ENCODE measurements around the gene AKR1C2. TPM values are rescaled to one million over a fixed set of nuclear protein-coding genes. Genes with fewer than 3 reads are reported as not detected.
A peak's percentile ranks its signal among the peaks of the same experiment; 100 is the strongest.
"Not testable (repeated sequence)": the region's sequence is repeated elsewhere in the genome, so short reads cannot be mapped to it uniquely, and the experiment has no call there.

AKR1C2 gene
- total RNA-seq (2014; rRNA removed; shearing (Covaris generic)) (9.6 and 13.7 TPM in 2 replicates), polyA plus RNA-seq (2016; fragmentation: Nextera tagmentation; extraction: Ambion mirVana) (19.8 and 20.9 TPM in 2 replicates)

- H3K9me3 ChIP-seq (ENCODE audit: low read depth); in situ Hi-C loops (cut with MboI); H3K9me2 ChIP-seq (ENCODE audit: insufficient read depth); H3K36me3 ChIP-seq (ENCODE audit: low read depth); H3K27me3 ChIP-seq (replicated peaks; ENCODE audit: insufficient read depth); H3F3A ChIP-seq (ENCODE audit: insufficient read depth); H3K79me2 ChIP-seq (ENCODE audit: insufficient read depth); H4K20me1 ChIP-seq (ENCODE audit: insufficient read depth): not testable (repeated sequence)
- Histone ChIP-seq H3K4me3 (peak within 1 kb of the TSS; percentile 60), H2AFZ (peak within 1 kb of the TSS; percentile 81), H3K4me1 (ENCODE audit: insufficient read depth) (peaks cover 13% of the 10 kb centered on the region; the same call in 1 of the 2 replicates), H3K9ac (peak within 1 kb of the TSS; percentile 68), H3K4me2 (ENCODE audit: unreplicated experiment) (peak within 1 kb of the TSS; percentile 80), H3K27ac (peak within 1 kb of the TSS; percentile 57)
- peak; percentile 52 for DNase-seq
- WGBS, 2 experiments (ENCODE audit: low coverage in 1 of 2, low lambda C conversion rate in 2 of 2, missing lambda C conversion rate in 2 of 2) = 0 to 5% methylated on average over 7 to 9 of the region's 10 CpGs
Observed at GRCh38 chr10:5003127-5004029, at the start of gene AKR1C2. Gene AKR1C2, minus strand, starts transcription at chr10:5003857. Its CDS starts 22 bp downstream, at chr10:5003835.

DNA sequence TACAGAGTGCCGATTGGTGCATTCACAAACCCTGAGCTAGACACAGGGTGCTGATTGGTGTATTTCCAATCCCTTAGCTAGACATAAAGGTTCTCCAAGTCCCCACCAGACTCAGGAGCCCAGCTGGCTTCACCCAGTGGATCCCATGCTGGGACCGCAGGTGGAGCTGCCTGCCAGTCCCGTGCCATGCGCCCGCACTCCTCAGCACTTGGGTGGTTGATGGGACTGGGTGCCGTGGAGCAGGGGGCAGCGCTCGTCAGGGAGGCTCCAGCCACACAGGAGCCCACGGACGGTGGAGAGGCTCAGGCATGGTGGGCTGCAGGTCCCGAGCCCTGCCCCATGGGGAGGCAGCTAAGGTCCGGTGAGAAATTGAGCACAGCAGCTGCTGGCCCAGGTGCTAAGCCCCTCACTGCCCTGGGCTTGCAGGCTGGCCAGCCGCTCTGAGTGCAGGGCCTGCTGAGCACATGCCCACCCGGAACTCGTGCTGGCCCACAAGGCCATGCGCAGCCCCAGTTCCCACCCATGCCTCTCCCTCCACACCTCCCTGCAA is 49.4 kb upstream of the AKR1C2 start:
- 84 to 85% methylated on average over 14 to 15 of the region's 16 CpGs for WGBS, 2 experiments (ENCODE audit: low coverage in 1 of 2, low lambda C conversion rate in 2 of 2, missing lambda C conversion rate in 2 of 2)
- H3K4me1 ChIP-seq (ENCODE audit: insufficient read depth) = peaks cover 12% of the 10 kb centered on the region
- H3K4me2 ChIP-seq (ENCODE audit: unreplicated experiment); DNase-seq; H3K9me3 ChIP-seq (ENCODE audit: low read depth); H3F3A ChIP-seq (ENCODE audit: insufficient read depth); H3K27me3 ChIP-seq (replicated peaks; ENCODE audit: insufficient read depth); H3K36me3 ChIP-seq (ENCODE audit: low read depth); H4K20me1 ChIP-seq (ENCODE audit: insufficient read depth); H3K9me2 ChIP-seq (ENCODE audit: insufficient read depth); H2AFZ ChIP-seq; H3K4me3 ChIP-seq; H3K9ac ChIP-seq; in situ Hi-C loops (cut with MboI); H3K79me2 ChIP-seq (ENCODE audit: insufficient read depth); H3K27ac ChIP-seq: not testable (repeated sequence)

- Histone ChIP-seq H3K9me3 (ENCODE audit: low read depth) (no peaks in the 10 kb centered on the region), H3K36me3 (ENCODE audit: low read depth) (no peaks in the 10 kb centered on the region), H3K4me3 (no peak overlapping the region), H2AFZ (no peak overlapping the region), H3K4me1 (ENCODE audit: insufficient read depth) (peaks cover 17% of the 10 kb centered on the region), H3K27me3 (replicated peaks; ENCODE audit: insufficient read depth) (no peaks in the 10 kb centered on the region), H3K9me2 (ENCODE audit: insufficient read depth) (no peaks in the 10 kb centered on the region), H3K4me2 (ENCODE audit: unreplicated experiment) (peak overlapping the region; percentile 51), H3K79me2 (ENCODE audit: insufficient read depth) (no peaks in the 10 kb centered on the region), H3K27ac (peak overlapping the region; percentile 50), H4K20me1 (ENCODE audit: insufficient read depth) (no peaks in the 10 kb centered on the region), H3F3A (ENCODE audit: insufficient read depth) (no peaks in the 10 kb centered on the region; the same call in 1 of the 2 replicates), H3K9ac (no peak overlapping the region)
- WGBS, 2 experiments (ENCODE audit: low coverage in 1 of 2, low lambda C conversion rate in 2 of 2, missing lambda C conversion rate in 2 of 2) = 4 to 13% methylated on average over 1 of the region's 1 CpG
- no peak for TF ChIP-seq EZH2 (IDR thresholded peaks at IDR 0.05; ENCODE audit: insufficient read depth, poor library complexity, severe bottlenecking)
- no peak for TF ChIP-seq EZH2phosphoT487 (IDR thresholded peaks at IDR 0.05; ENCODE audit: insufficient read depth, low read depth)
- peak; percentile 80 for DNase-seq
- in situ Hi-C loops (cut with MboI) = no loop called here
Observed at GRCh38 chr10:5047912-5048628, 44.4 kb upstream of the AKR1C2 start.

DNA sequence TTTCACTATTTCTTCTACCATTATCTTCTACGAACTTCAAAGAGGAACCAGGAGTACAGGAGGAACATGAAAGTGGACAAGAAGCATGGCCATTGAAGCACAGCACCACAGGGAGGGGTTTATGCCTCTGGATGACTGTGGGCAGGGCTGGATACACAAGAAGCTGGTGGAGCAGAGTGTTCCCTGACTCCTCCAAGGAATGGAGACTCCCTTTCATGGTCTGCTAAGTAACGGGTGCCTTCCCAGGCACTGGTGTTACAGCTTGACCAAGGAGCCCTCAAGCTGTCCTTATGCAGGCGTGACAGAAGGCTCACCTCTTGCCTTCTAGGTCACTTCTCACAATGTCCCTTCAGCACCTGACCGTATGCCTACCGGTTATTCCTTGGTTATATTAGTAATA is 43.4 kb upstream of the AKR1C2 start:
- H3K27ac ChIP-seq; H3K4me2 ChIP-seq (ENCODE audit: unreplicated experiment); in situ Hi-C loops (cut with MboI): not testable (repeated sequence)

More for the DNA sequence above, 43.4 kb upstream of the AKR1C2 start:
- not testable (repeated sequence) for H3K36me3 ChIP-seq (ENCODE audit: low read depth); H2AFZ ChIP-seq; H3K9ac ChIP-seq; H3K4me3 ChIP-seq; H3F3A ChIP-seq (ENCODE audit: insufficient read depth); DNase-seq; H3K27me3 ChIP-seq (replicated peaks; ENCODE audit: insufficient read depth); H3K9me2 ChIP-seq (ENCODE audit: insufficient read depth); H4K20me1 ChIP-seq (ENCODE audit: insufficient read depth); H3K79me2 ChIP-seq (ENCODE audit: insufficient read depth); H3K9me3 ChIP-seq (ENCODE audit: low read depth)
- peaks cover 17% of the 10 kb centered on the region for H3K4me1 ChIP-seq (ENCODE audit: insufficient read depth)
- WGBS, 2 experiments (ENCODE audit: low coverage in 1 of 2, low lambda C conversion rate in 2 of 2, missing lambda C conversion rate in 2 of 2) = 83 to 85% methylated on average over 5 of the region's 5 CpGs
